Measurements from ENCODE around the gene IDH3G.

- TF ChIP-seq CTCF (IDR thresholded peaks at IDR 0.05), result no peak
- TF ChIP-seq POLR2A (IDR thresholded peaks at IDR 0.05), result no peak
These were observed 30.9 kb upstream of the IDH3G start for GRCh38 chrX:153825042-153825441.

All from testis (tissue), 2 donors.